GM21360 (cell line): ENCODE measurements around the gene MIGA2.

ENCODE experiments used
- ATAC-seq: cut with Tn5 transposase; IDR thresholded peaks from one replicate; pipeline ENCODE4 v1.9.1; 2021; ENCODE audit warnings: mild to moderate bottlenecking, moderate library complexity; ENCODE audit not compliant: unreplicated experiment

Gene MIGA2

GRCh38 chr9:129036923-129037766 lies 719 bp downstream of the MIGA2 start:
- no peak for ATAC-seq

GRCh38 chr9:129037767-129038098 lies 1.3 kb downstream of the MIGA2 start:
- no peak for ATAC-seq

DNA sequence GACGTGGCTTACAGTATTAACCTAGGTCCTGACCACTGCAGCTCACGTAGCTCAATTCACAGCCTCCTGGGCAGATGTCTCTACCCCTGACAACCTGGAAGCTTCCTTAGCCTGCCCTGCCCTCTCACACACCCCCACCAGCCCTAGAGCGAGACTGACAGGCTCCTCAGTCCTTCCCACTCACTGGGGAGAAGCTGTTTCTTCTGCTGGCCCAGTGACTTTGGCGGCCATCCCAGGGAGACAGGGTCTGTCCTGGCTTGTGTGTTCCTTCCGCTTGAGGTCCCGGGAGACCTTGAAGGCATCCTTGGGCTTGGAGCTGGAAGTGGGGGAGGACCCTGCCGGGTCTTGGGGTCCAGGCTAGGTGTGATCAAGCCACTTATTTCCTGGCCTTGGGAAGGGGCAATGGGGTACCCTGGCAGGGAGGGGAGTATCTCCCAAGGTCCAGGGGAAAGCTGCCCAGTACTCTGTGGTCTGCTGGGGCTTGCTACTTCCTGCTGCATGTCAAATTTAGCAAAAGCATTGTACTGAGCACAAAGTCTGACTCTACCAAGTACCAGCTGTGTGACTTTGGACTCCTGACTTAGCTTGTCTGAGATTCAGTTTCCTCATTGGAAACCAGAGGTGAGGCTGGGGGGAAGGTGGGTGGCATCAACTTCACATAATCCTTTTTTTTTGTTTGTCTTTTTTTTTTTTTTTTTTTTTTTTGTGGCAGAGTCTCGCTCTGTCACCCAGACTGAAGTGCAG lies 1.9 kb downstream of the MIGA2 start:
- no peak for ATAC-seq

DNA sequence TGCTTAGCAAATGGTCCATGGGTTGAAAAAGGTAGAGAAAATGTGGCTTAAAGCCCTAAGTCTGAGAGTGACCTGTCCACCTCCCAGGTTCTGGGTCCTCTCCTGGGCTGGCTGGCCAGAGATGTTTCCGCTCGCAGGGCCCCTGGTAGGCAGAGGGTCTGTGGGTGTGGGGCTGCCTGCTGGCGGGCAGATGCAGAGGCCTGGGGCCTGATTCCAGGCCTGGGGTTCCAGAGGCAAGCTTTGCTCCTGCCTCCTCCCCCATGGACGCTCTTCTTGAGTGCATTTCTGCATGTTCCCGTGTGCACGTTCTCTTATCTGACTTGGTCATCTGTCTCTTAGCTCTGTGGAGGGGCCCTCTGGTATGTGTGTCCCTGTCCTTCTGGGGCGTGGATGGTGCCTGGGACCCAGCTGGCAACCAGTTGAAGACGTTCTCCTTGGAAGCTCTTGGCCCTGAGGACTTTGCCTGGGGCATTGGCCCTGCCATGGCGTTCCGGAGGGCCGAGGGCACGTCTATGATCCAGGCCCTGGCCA lies 3.8 kb downstream of the MIGA2 start:
- no peak for ATAC-seq

GRCh38 chr9:129042016-129042415 lies 5.6 kb downstream of the MIGA2 start:
- no peak for ATAC-seq

DNA sequence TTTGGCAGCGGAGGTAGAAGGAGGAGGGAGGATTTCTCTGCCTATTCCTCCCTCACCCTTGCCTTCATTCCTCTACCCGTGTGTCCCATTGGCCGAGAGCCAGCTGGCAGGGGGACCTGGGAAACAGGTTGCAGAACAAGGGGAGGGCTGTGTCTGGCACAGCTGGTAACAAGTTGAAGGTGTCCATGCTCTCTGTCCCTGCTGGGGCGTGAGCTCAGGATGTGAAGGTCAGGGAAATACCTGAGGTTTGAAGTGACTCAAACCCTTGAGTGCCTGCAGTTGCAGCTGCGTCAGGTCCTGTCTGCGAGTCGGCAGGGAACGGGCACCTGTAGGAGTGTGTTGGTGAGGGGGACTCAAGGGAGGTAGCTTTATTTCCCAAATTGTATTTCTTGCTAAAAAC lies 16.2 kb downstream of the MIGA2 start:
- ATAC-seq: no peak

DNA sequence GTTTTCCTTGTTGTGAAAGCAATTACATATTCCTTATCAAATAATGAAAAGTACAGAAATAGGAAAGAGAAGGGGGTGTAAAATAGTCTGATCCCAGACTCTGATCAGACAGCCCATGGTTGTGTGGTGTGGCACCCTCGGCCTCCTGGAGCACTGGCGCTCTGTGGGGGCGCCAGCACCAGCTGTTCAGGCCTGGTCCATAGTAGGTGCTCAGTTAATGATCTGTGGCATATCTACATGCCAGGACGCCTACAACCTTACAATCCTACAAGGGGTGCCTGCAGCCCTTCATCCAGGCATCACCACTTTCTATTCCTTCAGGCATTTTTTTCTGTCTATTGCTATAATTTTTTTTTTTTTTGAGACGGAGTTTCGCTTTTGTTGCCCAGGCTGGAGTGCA lies 16.6 kb downstream of the MIGA2 start:
- no peak for ATAC-seq

DNA sequence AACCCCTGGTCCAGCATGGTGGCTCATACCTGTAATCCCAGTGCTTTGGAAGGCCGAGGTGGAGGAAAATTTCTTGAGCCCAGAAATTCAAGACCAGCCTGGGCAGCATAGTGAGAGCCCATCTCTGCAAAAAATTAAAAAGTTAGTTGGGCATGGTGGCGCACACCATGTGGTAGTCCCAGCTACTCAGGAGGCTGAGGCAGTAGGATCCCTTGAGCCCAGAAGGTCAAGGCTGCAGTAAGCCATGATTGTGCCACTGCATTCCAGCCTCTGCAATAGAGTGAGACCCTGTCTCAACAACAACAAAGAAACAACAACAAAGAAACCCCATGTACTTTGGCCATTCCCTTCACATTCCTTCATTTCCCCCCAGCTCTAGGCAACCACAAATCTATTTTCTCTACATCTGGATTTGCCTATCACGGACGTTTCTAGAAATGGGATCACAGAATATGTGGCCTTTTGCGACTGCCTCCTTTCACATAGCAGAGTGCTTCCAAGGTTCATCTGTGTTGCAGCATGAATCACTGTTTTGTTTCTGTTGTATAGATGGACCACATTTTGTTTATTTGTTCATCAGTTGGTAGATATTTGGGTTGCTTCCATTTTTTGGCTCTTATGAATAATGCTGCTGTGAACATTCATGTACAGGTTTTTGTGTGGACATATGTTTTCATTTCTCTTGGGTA lies 17.9 kb downstream of the MIGA2 start:
- ATAC-seq: no peak

GRCh38 chr9:129058965-129059795 lies 22.8 kb downstream of the MIGA2 start:
- no peak for ATAC-seq

- ATAC-seq: no peak
Measured at GRCh38 chr9:129059796-129060785, 23.7 kb downstream of the MIGA2 start.

- ATAC-seq: no peak
Measured at GRCh38 chr9:129060991-129061390, 24.6 kb downstream of the MIGA2 start.

DNA sequence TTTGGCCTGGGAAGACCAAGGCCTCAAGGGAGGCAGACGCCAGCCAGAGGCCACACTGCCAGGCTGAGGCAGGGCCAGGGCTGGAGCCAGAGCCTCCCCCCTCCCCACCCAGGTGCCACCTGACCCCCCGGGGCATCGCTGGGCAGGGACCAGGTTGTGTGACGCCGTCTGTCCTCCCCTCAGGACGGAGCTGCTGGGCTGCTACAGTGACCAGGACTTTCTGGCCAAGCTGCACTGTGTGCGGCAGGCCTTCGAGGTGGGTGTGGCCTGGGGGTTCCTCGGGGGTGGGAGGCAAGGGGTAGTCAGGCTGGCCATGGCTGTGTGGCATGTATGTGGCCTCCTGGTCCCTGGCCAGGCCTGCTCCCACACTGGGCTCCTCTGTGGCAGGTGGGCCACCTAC lies 26.6 kb downstream of the MIGA2 start:
- no peak for ATAC-seq

DNA sequence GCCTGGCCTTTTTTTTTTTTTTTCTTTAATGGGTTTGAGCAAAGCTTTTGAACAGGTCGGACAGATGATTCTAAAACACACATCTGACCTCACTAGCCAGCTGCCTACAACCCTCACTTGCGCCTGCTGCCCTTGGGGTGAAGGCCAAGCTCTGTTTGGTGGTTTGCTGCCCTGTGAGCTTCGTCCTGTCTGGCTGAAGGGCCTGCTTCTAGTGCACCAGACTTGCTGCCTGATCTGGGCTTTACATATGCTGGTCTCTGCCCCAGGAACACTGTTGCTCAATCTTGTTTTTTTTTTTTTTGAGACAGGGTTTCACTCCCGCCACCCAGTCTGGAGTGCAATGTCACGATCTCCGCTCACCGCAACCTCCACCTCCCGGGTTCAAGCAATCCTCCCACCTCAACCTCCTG lies 28.1 kb downstream of the MIGA2 start:
- no peak for ATAC-seq

- no peak for ATAC-seq
Measured at GRCh38 chr9:129068110-129068509, 31.7 kb downstream of the MIGA2 start.

GRCh38 chr9:129068990-129069861 lies 32.8 kb downstream of the MIGA2 start:
- no peak for ATAC-seq

- no peak for ATAC-seq
Measured at GRCh38 chr9:129069862-129070641, 33.6 kb downstream of the MIGA2 start.

- ATAC-seq: no peak
Measured at GRCh38 chr9:129070696-129071525, 34.5 kb downstream of the MIGA2 start.
